Trophoblast cell (in vitro differentiated cells and primary cell): ENCODE data around the gene RBM26.

Experiments
- DNase-seq, 2 donors: peaks; one replicate each; pipeline ENCODE4 v3.0.0-alpha.2; 2016
- H2AFZ ChIP-seq: 2 replicates; pipeline ENCODE4 v1.6.1; 2013; ENCODE audit warnings: low read length, moderate library complexity, mild to moderate bottlenecking; ENCODE audit not compliant: insufficient read depth, poor library complexity
- H2AK5ac ChIP-seq: 2 replicates; pipeline ENCODE4 v1.6.1; 2013; ENCODE audit warnings: mild to moderate bottlenecking, low read length
- H2BK120ac ChIP-seq: 2 replicates; pipeline ENCODE4 v1.6.1; 2013; ENCODE audit warnings: low read length, mild to moderate bottlenecking, moderate library complexity; ENCODE audit not compliant: insufficient read depth, poor library complexity
- H2BK12ac ChIP-seq: 2 replicates; pipeline ENCODE4 v1.6.1; 2013; ENCODE audit warnings: mild to moderate bottlenecking, low read length, moderate library complexity
- H2BK5ac ChIP-seq: 2 replicates; pipeline ENCODE4 v1.6.1; 2013; ENCODE audit warnings: low read length, low read depth, moderate library complexity, mild to moderate bottlenecking; ENCODE audit not compliant: poor library complexity
- H3K14ac ChIP-seq: 2 replicates; pipeline ENCODE4 v1.6.1; 2013; ENCODE audit warnings: mild to moderate bottlenecking, low read length
- H3K18ac ChIP-seq: 2 replicates; pipeline ENCODE4 v1.6.1; 2013; ENCODE audit warnings: mild to moderate bottlenecking, low read length
- H3K23ac ChIP-seq: 2 replicates; pipeline ENCODE4 v1.6.1; 2013; ENCODE audit warnings: low read length
- H3K27ac ChIP-seq: 2 replicates; pipeline ENCODE4 v1.5.1; 2013; ENCODE audit warnings: low read depth, mild to moderate bottlenecking, inconsistent platforms, low read length, moderate library complexity
- H3K27me3 ChIP-seq: 2 replicates; pipeline ENCODE4 v1.6.1; 2013; ENCODE audit warnings: inconsistent platforms, mild to moderate bottlenecking, low read length, moderate library complexity; ENCODE audit not compliant: insufficient read depth
- H3K36me3 ChIP-seq, 2 experiments: 1 replicate in 1 of 2; 2 replicates in 1 of 2; pipeline ENCODE4 v1.6.1; 2013; ENCODE audit warnings: low read length in 2 of 2, mild to moderate bottlenecking in 2 of 2, moderate library complexity in 1 of 2; ENCODE audit not compliant: insufficient read depth in 2 of 2, control insufficient read depth in 1 of 2
- H3K4ac ChIP-seq: 2 replicates; pipeline ENCODE4 v1.6.1; 2013; ENCODE audit warnings: low read depth, mild to moderate bottlenecking, low read length, moderate library complexity
- H3K4me1 ChIP-seq, 2 experiments: 1 replicate in 1 of 2; 2 replicates in 1 of 2; pipeline ENCODE4 v1.6.1; 2013; ENCODE audit warnings: low read length in 2 of 2, mild to moderate bottlenecking in 2 of 2, moderate library complexity in 1 of 2; ENCODE audit not compliant: insufficient read depth in 2 of 2, control insufficient read depth in 1 of 2
- H3K4me2 ChIP-seq: 2 replicates; pipeline ENCODE4 v1.6.1; 2013; ENCODE audit warnings: inconsistent platforms, mild to moderate bottlenecking, low read length, moderate library complexity
- H3K4me3 ChIP-seq: 2 replicates; pipeline ENCODE4 v1.5.1; 2013; ENCODE audit warnings: mild to moderate bottlenecking, low read depth, low read length, inconsistent platforms
- H3K79me1 ChIP-seq: one replicate; pipeline ENCODE4 v1.6.1; 2013; ENCODE audit warnings: low read length
- H3K79me2 ChIP-seq: 2 replicates; pipeline ENCODE4 v1.6.1; 2013; ENCODE audit warnings: low read length, mild to moderate bottlenecking; ENCODE audit not compliant: control insufficient read depth, insufficient read depth, poor library complexity
- H3K9ac ChIP-seq: 2 replicates; pipeline ENCODE4 v1.6.1; 2013; ENCODE audit warnings: mild to moderate bottlenecking, low read length
- H3K9me3 ChIP-seq: 2 replicates; pipeline ENCODE4 v1.6.1; 2013; ENCODE audit warnings: low read depth, mild to moderate bottlenecking, control low read depth, inconsistent platforms, low read length; ENCODE audit not compliant: insufficient read depth
- H4K12ac ChIP-seq: 2 replicates; pipeline ENCODE4 v1.6.1; 2013; ENCODE audit warnings: low read depth, mild to moderate bottlenecking, low read length, moderate library complexity
- H4K8ac ChIP-seq: 2 replicates; pipeline ENCODE4 v1.6.1; 2013; ENCODE audit warnings: low read depth, mild to moderate bottlenecking, low read length, moderate library complexity
- H4K91ac ChIP-seq: one replicate; pipeline ENCODE4 v1.6.1; 2013; ENCODE audit warnings: low read depth, mild to moderate bottlenecking, low read length, moderate library complexity
- WGBS: extraction: QIAGEN DNeasy Blood & Tissue Kit; methylation state at CpG from one replicate; pipeline ENCODE4 v1.1.7; 2013; ENCODE audit warnings: missing lambda C conversion rate; ENCODE audit not compliant: insufficient read length, insufficient coverage; ENCODE audit errors: extremely low coverage; 5-methylcytosine and 5-hydroxymethylcytosine counted together

Gene RBM26

DNA sequence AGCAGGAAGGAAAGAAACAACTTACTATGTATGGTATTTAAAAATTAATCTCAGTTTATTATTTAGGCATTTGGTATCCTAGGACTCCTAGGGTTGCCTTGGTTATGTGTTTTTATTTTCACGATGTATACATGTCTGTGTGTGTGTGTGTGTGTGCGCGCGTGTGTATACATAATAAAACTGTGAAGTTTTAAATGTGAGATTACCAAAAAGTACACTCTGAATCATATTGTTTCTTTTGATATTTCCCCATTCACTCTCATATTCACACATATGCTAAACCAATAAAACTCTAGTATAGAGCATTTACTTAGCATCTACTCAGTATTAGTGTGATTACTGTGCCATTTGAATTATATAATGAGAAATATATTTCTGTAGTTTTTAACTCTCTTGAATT, 44.1 kb upstream of the RBM26 start:
- Histone ChIP-seq H2BK120ac (no peak overlapping the region), H3K4me2 (no peak overlapping the region), H3K9me3 (no peaks in the 10 kb centered on the region), H2BK5ac (no peak overlapping the region), H3K27me3 (no peaks in the 10 kb centered on the region), H3K4ac (no peak overlapping the region), H4K12ac (no peak overlapping the region), H3K4me3 (no peak overlapping the region), H3K79me2 (no peaks in the 10 kb centered on the region), H3K18ac (no peak overlapping the region), H3K4me1 (peaks cover 0 to under 1% of the 10 kb centered on the region in 2 experiments), H4K8ac (no peak overlapping the region), H2AFZ (no peak overlapping the region), H3K9ac (no peak overlapping the region), H2AK5ac (no peak overlapping the region), H3K14ac (no peak overlapping the region), H2BK12ac (no peak overlapping the region), H3K36me3 (no peaks in the 10 kb centered on the region), H3K27ac (no peak overlapping the region), H4K91ac (no peak overlapping the region), H3K79me1 (peaks cover 1% of the 10 kb centered on the region), H3K23ac (no peak overlapping the region)
- no peak for DNase-seq
- no CpG with 5 or more reads among the region's 4 CpGs for WGBS

DNA sequence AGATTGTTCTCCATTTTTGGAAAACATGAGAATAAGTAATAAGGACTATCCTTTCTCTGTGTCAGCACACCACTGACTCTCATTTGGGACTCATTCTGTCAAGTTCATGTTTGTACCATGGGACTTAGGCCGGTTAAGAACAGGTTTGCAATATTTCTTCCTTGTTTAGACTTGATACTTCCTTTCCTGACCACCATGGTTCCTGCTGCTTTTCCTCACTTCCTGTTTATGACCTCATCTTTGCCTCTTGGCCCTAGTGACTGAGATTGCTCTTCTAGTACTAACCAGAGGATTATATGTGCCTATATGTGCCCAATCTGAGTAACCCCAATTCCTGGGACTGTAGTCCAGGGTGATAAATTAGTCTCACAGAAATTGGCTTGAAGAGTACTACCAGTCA, 42.4 kb upstream of the RBM26 start:
- Histone ChIP-seq H3K23ac (no peak overlapping the region), H3K4me1 (no peaks in the 10 kb centered on the region), H2AFZ (no peak overlapping the region), H3K18ac (no peak overlapping the region), H4K8ac (no peak overlapping the region), H3K27ac (no peak overlapping the region), H3K9me3 (no peaks in the 10 kb centered on the region), H3K4me2 (no peak overlapping the region), H3K14ac (no peak overlapping the region), H3K36me3 (no peaks in the 10 kb centered on the region), H2BK120ac (no peak overlapping the region), H3K79me1 (no peaks in the 10 kb centered on the region), H3K9ac (no peak overlapping the region), H3K4me3 (no peak overlapping the region), H4K91ac (no peak overlapping the region), H3K79me2 (no peaks in the 10 kb centered on the region), H3K4ac (no peak overlapping the region), H3K27me3 (no peaks in the 10 kb centered on the region), H4K12ac (no peak overlapping the region), H2BK5ac (no peak overlapping the region), H2BK12ac (no peak overlapping the region), H2AK5ac (no peak overlapping the region)
- no CpG with 5 or more reads among the region's 1 CpG for WGBS
- no peak for DNase-seq

DNA sequence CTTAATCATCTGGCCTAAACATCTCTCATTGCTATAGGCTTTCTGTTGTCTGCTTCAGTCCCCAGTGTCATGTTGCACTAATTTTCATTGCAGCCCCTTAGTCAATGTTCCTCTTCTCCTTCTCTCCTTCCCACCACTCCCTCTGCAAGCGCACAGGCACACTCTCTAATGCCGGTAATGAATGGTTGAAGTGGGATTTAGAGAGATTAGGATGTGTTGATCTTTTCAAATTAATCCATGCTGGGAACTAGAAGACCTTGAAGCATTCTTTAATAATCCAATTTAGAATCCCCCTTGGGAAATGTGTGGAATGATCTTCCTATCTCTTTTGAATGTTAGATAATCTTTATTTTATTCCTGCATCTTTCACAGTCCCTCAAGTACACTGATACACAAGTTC, 41.7 kb upstream of the RBM26 start:
- H3K14ac ChIP-seq, result no peak overlapping the region
- no peak overlapping the region for H4K8ac ChIP-seq
- H2BK12ac ChIP-seq, result no peak overlapping the region
- H3K9ac ChIP-seq, result no peak overlapping the region
- no peak overlapping the region for H3K23ac ChIP-seq
- no peak overlapping the region for H3K18ac ChIP-seq
- no peak overlapping the region for H4K91ac ChIP-seq
- H3K79me2 ChIP-seq, result no peaks in the 10 kb centered on the region
- no peak for DNase-seq
- no peaks in the 10 kb centered on the region for H3K79me1 ChIP-seq
- no peak overlapping the region for H3K4me3 ChIP-seq
- no peak overlapping the region for H2BK120ac ChIP-seq
- no CpG with 5 or more reads among the region's 2 CpGs for WGBS
- no peaks in the 10 kb centered on the region for H3K27me3 ChIP-seq
- H4K12ac ChIP-seq, result no peak overlapping the region
- H3K4me2 ChIP-seq, result no peak overlapping the region
- H3K9me3 ChIP-seq, result no peaks in the 10 kb centered on the region
- no peak overlapping the region for H3K4ac ChIP-seq
- no peaks in the 10 kb centered on the region for H3K4me1 ChIP-seq
- no peak overlapping the region for H3K27ac ChIP-seq
- no peak overlapping the region for H2AFZ ChIP-seq
- H2AK5ac ChIP-seq, result no peak overlapping the region
- no peak overlapping the region for H2BK5ac ChIP-seq
- H3K36me3 ChIP-seq, result no peaks in the 10 kb centered on the region

DNA sequence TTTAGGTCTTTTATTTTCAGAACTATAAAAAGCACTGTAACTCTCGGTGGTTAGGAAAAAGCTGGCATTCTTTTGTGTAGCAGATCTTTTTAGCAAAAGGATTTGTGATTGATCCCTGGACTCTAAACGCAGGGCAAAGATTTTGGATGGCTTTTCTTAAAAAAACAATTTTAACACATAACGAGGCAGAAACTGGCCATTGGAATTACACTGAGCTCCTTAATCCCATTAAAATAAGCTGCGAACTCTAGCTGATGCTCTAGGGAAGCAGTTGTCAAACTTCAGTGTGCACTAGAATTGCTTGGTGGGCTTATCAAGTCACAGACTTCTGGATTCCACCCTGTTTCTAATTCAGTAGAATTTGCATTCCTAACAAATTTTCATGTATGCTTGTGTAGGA, 41.1 kb upstream of the RBM26 start:
- H3K4me2 ChIP-seq, result no peak overlapping the region
- H3K27ac ChIP-seq, result no peak overlapping the region
- H2AFZ ChIP-seq, result no peak overlapping the region
- H3K4me1 ChIP-seq, result no peaks in the 10 kb centered on the region
- H3K27me3 ChIP-seq, result no peaks in the 10 kb centered on the region
- no peak overlapping the region for H3K14ac ChIP-seq
- no peaks in the 10 kb centered on the region for H3K79me2 ChIP-seq
- H3K4me3 ChIP-seq, result no peak overlapping the region
- H3K4ac ChIP-seq, result no peak overlapping the region
- H4K12ac ChIP-seq, result no peak overlapping the region
- no peak overlapping the region for H4K8ac ChIP-seq
- no peaks in the 10 kb centered on the region for H3K36me3 ChIP-seq
- H3K9ac ChIP-seq, result no peak overlapping the region
- H2AK5ac ChIP-seq, result no peak overlapping the region
- H4K91ac ChIP-seq, result no peak overlapping the region
- WGBS, result no CpG with 5 or more reads among the region's 4 CpGs
- no peaks in the 10 kb centered on the region for H3K79me1 ChIP-seq
- H2BK120ac ChIP-seq, result no peak overlapping the region
- DNase-seq, result no peak
- H3K18ac ChIP-seq, result no peak overlapping the region
- no peaks in the 10 kb centered on the region for H3K9me3 ChIP-seq
- H3K23ac ChIP-seq, result no peak overlapping the region
- H2BK5ac ChIP-seq, result no peak overlapping the region
- no peak overlapping the region for H2BK12ac ChIP-seq
